Adipose tissue (tissue), 3 donors: ENCODE results near the gene CAPN3. TPM values are rescaled to one million over a fixed set of nuclear protein-coding genes. Genes with fewer than 3 reads are reported as not detected.

Experiments used
- H3K27ac ChIP-seq: one replicate; pipeline ENCODE4 v1.5.1; 2013; ENCODE audit warnings: low read depth, low read length
- WGBS, 3 donors: extraction: QIAGEN DNeasy Blood & Tissue Kit; methylation state at CpG; one replicate each; pipeline ENCODE4 v1.1.7; 2013; 5-methylcytosine and 5-hydroxymethylcytosine counted together
- polyA plus RNA-seq, 3 donors: library from polyadenylated mRNA; stranded (reverse); fragments of 200-250 nt; gene quantifications; one replicate each; pipeline ENCODE4 v1.2.3, GENCODE V29; 2013
- donor health status: healthy with polysubstance abuse.
- donor health status: Bipolar disorder and iron deficiency.
- donor health status: healthy.

The CAPN3 gene
- polyA plus RNA-seq, 3 donors = 3.9 to 9.7 (median 8.3) TPM

GRCh38 chr15:42352401-42352800, 6.9 kb upstream of the CAPN3 start:
- no peak overlapping the region for H3K27ac ChIP-seq
- 76 to 83% (median 77%) methylated on average over 7 of the region's 7 CpGs for WGBS, 3 donors

GRCh38 chr15:42353061-42353460, 6.2 kb upstream of the CAPN3 start:
- H3K27ac ChIP-seq = no peak overlapping the region
- WGBS, 3 donors = 86 to 92% (median 91%) methylated on average over 6 of the region's 6 CpGs

GRCh38 chr15:42354824-42355223, 4.5 kb upstream of the CAPN3 start:
- no peak overlapping the region for H3K27ac ChIP-seq
- 67 to 93% (median 70%) methylated on average over 2 of the region's 2 CpGs for WGBS, 3 donors

GRCh38 chr15:42355291-42355690, 4.0 kb upstream of the CAPN3 start:
- 89 to 92% (median 92%) methylated on average over 6 of the region's 6 CpGs for WGBS, 3 donors
- H3K27ac ChIP-seq = no peak overlapping the region

GRCh38 chr15:42356851-42357250, 2.5 kb upstream of the CAPN3 start:
- 82 to 91% (median 90%) methylated on average over 5 of the region's 5 CpGs for WGBS, 3 donors
- H3K27ac ChIP-seq = no peak overlapping the region

DNA sequence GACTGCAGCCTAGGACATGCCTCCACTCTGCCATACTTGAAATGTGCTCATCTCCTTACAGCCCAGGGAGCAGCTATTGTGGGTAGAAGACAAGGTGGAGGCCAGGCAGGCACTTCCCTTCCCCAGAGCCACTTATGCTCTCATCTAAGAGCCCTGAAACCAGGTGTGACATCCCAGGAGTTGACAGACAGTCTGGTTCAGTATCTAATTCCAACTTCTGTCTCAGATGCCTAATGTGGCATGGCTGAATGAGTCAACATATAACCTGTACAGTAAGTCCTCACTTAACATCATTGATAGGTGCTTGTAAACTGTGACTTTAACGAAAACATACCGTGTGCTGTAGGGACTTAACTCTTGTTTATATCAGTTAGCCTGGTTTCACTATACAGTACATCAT, 1.2 kb upstream of the CAPN3 start:
- H3K27ac ChIP-seq = no peak overlapping the region
- 88 to 93% (median 89%) methylated on average over 2 of the region's 2 CpGs for WGBS, 3 donors

- WGBS, 3 donors = 56 to 77% (median 58%) methylated on average over 7 of the region's 7 CpGs
- H3K27ac ChIP-seq = no peak overlapping the region
Observed at GRCh38 chr15:42359985-42360384, 684 bp downstream of the CAPN3 start.

DNA sequence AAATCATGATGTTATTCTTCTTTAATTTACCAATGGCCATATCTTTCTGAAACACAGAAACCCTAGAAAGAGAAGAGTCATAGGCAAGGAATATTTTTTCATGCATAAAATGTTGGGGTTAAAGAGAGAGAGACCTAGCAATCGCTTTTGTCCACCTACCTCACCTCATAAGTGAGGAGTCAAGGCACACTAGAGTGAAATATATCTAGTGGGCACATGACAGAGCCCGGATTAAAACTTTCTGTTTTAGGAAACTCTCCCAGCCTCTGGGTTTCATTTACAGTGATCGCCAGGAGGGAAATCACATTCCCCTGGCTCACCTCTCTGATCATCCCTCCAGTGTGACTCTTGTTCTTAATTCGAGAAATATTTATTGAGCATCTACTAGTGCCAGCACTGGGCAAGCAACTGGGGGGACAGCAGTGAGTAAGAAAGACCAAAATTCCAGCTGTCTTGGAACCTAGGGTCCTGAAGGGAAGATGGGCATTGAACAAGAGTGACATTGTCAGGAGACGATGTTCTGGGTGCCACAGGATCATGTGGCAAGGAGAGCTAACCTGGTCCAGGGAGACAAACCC, 1.3 kb downstream of the CAPN3 start:
- no peak overlapping the region for H3K27ac ChIP-seq
- WGBS, 3 donors = 93 to 95% (median 93%) methylated on average over 5 of the region's 5 CpGs

- no peak overlapping the region for H3K27ac ChIP-seq
- WGBS, 3 donors = 69 to 86% (median 85%) methylated on average over 3 of the region's 3 CpGs
Observed at GRCh38 chr15:42363487-42363886, 4.2 kb downstream of the CAPN3 start.

DNA sequence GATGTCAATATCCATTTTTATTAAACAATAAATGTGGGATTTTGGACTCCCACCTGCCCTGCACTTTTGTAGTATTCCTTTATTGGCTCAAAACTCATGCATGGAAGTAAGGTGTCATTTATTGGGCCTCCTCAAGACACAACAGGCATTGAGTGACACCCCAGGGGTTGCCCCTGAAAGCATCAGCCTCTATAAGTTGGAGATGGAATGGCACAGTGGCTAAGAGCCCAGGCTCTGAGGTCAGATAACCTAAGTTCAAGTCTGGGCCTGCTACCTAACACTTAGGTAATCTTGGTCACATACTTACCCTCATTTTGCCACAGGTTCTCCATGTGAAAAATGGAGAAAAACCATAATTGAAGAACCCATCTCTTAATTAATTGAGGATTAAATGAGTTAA, 4.6 kb downstream of the CAPN3 start:
- no peak overlapping the region for H3K27ac ChIP-seq

GRCh38 chr15:42364529-42364928, 5.2 kb downstream of the CAPN3 start:
- H3K27ac ChIP-seq = no peak overlapping the region
- WGBS, 3 donors = 38 to 70% (median 39%) methylated on average over 1 of the region's 1 CpG

DNA sequence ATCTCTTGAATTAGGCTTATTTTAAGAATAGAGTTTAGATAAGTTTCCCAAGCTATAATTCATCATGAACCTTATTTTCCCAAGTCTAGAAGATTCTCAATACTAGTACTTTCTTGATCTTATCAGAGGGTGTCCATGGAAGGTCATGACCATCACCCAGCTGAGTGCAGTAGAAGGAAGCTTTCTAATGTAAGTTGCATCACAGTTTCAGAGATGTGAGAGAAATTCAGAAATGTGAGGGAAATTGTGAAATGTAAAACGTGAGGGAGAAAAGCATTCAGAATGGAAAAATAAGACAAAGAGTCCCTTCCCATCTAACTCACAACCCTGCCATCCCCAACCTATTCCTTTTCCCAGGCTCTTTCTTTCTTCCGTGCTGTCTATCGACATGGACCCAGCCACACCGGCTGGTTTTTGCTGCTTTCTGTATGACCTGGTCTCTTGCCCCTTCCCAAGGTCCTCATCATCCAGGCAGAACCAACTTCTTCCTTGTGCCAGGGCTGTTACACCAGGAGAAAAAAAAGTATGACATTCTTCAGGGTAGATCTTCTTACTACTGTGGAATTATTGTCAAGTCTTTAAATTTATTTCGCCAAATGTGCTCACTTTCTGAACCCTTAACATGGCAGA, 6.7 kb downstream of the CAPN3 start:
- H3K27ac ChIP-seq = no peak overlapping the region
- WGBS, 3 donors = 74 to 90% (median 79%) methylated on average over 5 of the region's 5 CpGs

GRCh38 chr15:42367041-42367440, 7.7 kb downstream of the CAPN3 start:
- 54 to 91% (median 57%) methylated on average over 5 of the region's 5 CpGs for WGBS, 3 donors
- no peak overlapping the region for H3K27ac ChIP-seq

- no peak overlapping the region for H3K27ac ChIP-seq
- 71 to 86% (median 83%) methylated on average over 3 of the region's 3 CpGs for WGBS, 3 donors
Observed at GRCh38 chr15:42368096-42368495, 8.8 kb downstream of the CAPN3 start.

- no peak overlapping the region for H3K27ac ChIP-seq
- 68 to 75% (median 72%) methylated on average over 2 of the region's 2 CpGs for WGBS, 3 donors
Observed at GRCh38 chr15:42371096-42371495, 11.8 kb downstream of the CAPN3 start.

- WGBS, 3 donors = 56 to 78% (median 74%) methylated on average over 1 of the region's 1 CpG
- H3K27ac ChIP-seq = no peak overlapping the region
Observed at GRCh38 chr15:42373274-42373673, 14.0 kb downstream of the CAPN3 start.

GRCh38 chr15:42373936-42374335, 14.6 kb downstream of the CAPN3 start:
- 78 to 94% (median 94%) methylated on average over 4 of the region's 4 CpGs for WGBS, 3 donors
- H3K27ac ChIP-seq = no peak overlapping the region

DNA sequence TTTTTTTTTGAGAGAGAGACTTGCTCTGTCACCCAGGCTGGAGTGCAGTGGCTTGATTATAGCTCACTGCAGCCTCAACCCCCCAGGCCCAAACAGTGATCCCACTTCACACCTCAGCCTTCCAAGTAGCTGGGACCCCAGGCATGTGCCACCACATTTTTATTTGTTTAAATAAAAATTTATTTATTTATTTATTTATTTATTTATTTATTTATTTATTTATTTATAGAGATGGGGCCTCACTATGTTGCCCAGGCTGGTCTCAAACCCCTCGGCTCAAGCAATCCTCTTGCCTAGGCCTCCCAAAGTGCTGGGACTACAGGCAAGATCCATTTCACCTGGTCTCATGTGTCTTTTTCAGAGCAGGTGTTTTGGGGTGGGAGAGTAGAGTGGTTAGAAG, 15.5 kb downstream of the CAPN3 start:
- no peak overlapping the region for H3K27ac ChIP-seq
- 95 to 96% (median 95%) methylated on average over 1 of the region's 1 CpG for WGBS, 3 donors

GRCh38 chr15:42375252-42375651, 16.0 kb downstream of the CAPN3 start:
- no peak overlapping the region for H3K27ac ChIP-seq
- 85 to 96% (median 87%) methylated on average over 5 of the region's 5 CpGs for WGBS, 3 donors

DNA sequence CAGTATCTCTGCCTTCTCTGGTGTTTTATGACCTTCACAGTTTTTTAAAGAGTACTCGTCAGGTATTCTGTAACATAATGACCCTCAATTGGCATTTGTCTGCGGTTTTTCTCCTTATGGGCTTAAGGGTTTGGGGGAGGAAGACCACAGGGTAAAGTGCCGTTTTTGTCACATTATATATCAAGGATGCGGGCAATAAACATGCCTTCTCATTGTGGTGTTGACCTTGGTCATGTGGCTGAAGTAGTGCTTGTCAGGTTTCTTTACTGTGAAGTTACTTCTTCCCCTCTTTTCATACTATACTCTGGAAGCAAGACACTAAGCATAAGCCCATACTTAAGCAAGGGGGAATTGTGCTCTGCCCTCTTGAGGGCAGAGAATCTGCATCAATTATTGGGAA, 16.6 kb downstream of the CAPN3 start:
- 44 to 71% (median 62%) methylated on average over 4 of the region's 4 CpGs for WGBS, 3 donors
- no peak overlapping the region for H3K27ac ChIP-seq
